H9 (cell line): Measurements from ENCODE around the gene KCTD20. TPM values are rescaled to one million over a fixed set of nuclear protein-coding genes. Genes with fewer than 3 reads are reported as not detected.

ENCODE experiments used
- DNase-seq: peaks from one replicate; pipeline ENCODE4 v3.0.0-alpha.2; 2017
- H2AFZ ChIP-seq: one replicate; pipeline ENCODE4 v1.6.1; 2013; ENCODE audit warnings: mild to moderate bottlenecking, low read length, control low read depth, moderate library complexity
- H2AK5ac ChIP-seq: 2 replicates; pipeline ENCODE4 v1.6.1; 2013; ENCODE audit warnings: low read length, control low read depth, mixed read lengths; ENCODE audit not compliant: insufficient read length
- H2BK120ac ChIP-seq: one replicate; pipeline ENCODE4 v1.6.1; 2013; ENCODE audit warnings: low read depth, mild to moderate bottlenecking, low read length, control low read depth, inconsistent platforms; ENCODE audit not compliant: poor library complexity, severe bottlenecking
- H2BK12ac ChIP-seq: 2 replicates; pipeline ENCODE4 v1.6.1; 2013; ENCODE audit warnings: low read length, control low read depth, mixed read lengths, low read depth; ENCODE audit not compliant: insufficient read length
- H2BK15ac ChIP-seq: 2 replicates; pipeline ENCODE4 v1.6.1; 2013; ENCODE audit warnings: low read depth, low read length, control low read depth
- H2BK20ac ChIP-seq: one replicate; pipeline ENCODE4 v1.6.1; 2013; ENCODE audit warnings: low read depth, mild to moderate bottlenecking, low read length, control low read depth, inconsistent platforms; ENCODE audit not compliant: poor library complexity, severe bottlenecking
- H2BK5ac ChIP-seq: 2 replicates; pipeline ENCODE4 v1.6.1; 2013; ENCODE audit warnings: low read length, control low read depth, mixed read lengths; ENCODE audit not compliant: insufficient read length
- H3K14ac ChIP-seq: 2 replicates; pipeline ENCODE4 v1.6.1; 2013; ENCODE audit warnings: low read length, control low read depth; ENCODE audit not compliant: insufficient read depth
- H3K18ac ChIP-seq: 2 replicates; pipeline ENCODE4 v1.6.1; 2013; ENCODE audit warnings: low read depth, mild to moderate bottlenecking, mixed read lengths, low read length, control low read depth; ENCODE audit not compliant: insufficient read length
- H3K23ac ChIP-seq: 2 replicates; pipeline ENCODE4 v1.6.1; 2013; ENCODE audit warnings: low read length, control low read depth, mixed read lengths, low read depth; ENCODE audit not compliant: insufficient read length
- H3K23me2 ChIP-seq: 2 replicates; pipeline ENCODE4 v1.6.1; 2013; ENCODE audit warnings: low read depth, mild to moderate bottlenecking, mixed read lengths, low read length, control low read depth; ENCODE audit not compliant: insufficient read length, poor library complexity, severe bottlenecking
- H3K27ac ChIP-seq: 2 replicates; pipeline ENCODE4 v1.5.1; 2013; ENCODE audit warnings: low read length, control low read depth, mixed read lengths, low read depth; ENCODE audit not compliant: insufficient read length
- H3K27me3 ChIP-seq: 2 replicates; pipeline ENCODE4 v1.6.1; 2013; ENCODE audit warnings: low read length, control low read depth, inconsistent platforms; ENCODE audit not compliant: insufficient read depth
- H3K4ac ChIP-seq: 2 replicates; pipeline ENCODE4 v1.6.1; 2013; ENCODE audit warnings: low read depth, mild to moderate bottlenecking, control low read depth, inconsistent platforms, low read length, moderate library complexity
- H3K4me1 ChIP-seq: 2 replicates; pipeline ENCODE4 v1.6.1; 2013; ENCODE audit warnings: low read length, control low read depth, inconsistent platforms; ENCODE audit not compliant: insufficient read depth
- H3K4me2 ChIP-seq: 2 replicates; pipeline ENCODE4 v1.6.1; 2013; ENCODE audit warnings: low read length, control low read depth, mixed read lengths; ENCODE audit not compliant: insufficient read length, insufficient read depth
- H3K56ac ChIP-seq: 2 replicates; pipeline ENCODE4 v1.6.1; 2013; ENCODE audit warnings: low read depth, mild to moderate bottlenecking, mixed read lengths, low read length, control low read depth; ENCODE audit not compliant: insufficient read length
- H3K79me1 ChIP-seq: 2 replicates; pipeline ENCODE4 v1.6.1; 2013; ENCODE audit warnings: low read depth, mild to moderate bottlenecking, moderate library complexity, low read length, control low read depth, inconsistent platforms; ENCODE audit not compliant: insufficient read depth, poor library complexity, severe bottlenecking
- H3K79me2 ChIP-seq: 2 replicates; pipeline ENCODE4 v1.6.1; 2013; ENCODE audit warnings: low read length, control low read depth, inconsistent platforms; ENCODE audit not compliant: insufficient read depth
- H3K9ac ChIP-seq: 2 replicates; pipeline ENCODE4 v1.6.1; 2013; ENCODE audit warnings: low read length, control low read depth, mixed read lengths; ENCODE audit not compliant: insufficient read length; ENCODE audit errors: extremely low read depth
- H3K9me3 ChIP-seq: one replicate; pipeline ENCODE4 v1.6.1; 2013; ENCODE audit warnings: low read depth, low read length, inconsistent platforms; ENCODE audit not compliant: control insufficient read depth
- H3T11ph ChIP-seq: one replicate; pipeline ENCODE4 v1.6.1; 2013; ENCODE audit warnings: mild to moderate bottlenecking, low read length, control low read depth, inconsistent platforms
- H4K20me1 ChIP-seq: one replicate; pipeline ENCODE4 v1.6.1; 2013; ENCODE audit not compliant: control insufficient read depth, insufficient read length, insufficient read depth
- H4K5ac ChIP-seq: 2 replicates; pipeline ENCODE4 v1.6.1; 2013; ENCODE audit warnings: low read depth, mild to moderate bottlenecking, mixed read lengths, low read length, control low read depth; ENCODE audit not compliant: insufficient read length
- H4K8ac ChIP-seq: replicated peaks from 2 replicates; pipeline ENCODE4 v1.6.1; 2013; ENCODE audit warnings: low read length, control low read depth, mixed read lengths, low read depth; ENCODE audit not compliant: insufficient read length
- H4K91ac ChIP-seq: 2 replicates; pipeline ENCODE4 v1.6.1; 2013; ENCODE audit warnings: low read depth, mild to moderate bottlenecking, moderate library complexity, mixed read lengths, low read length, control low read depth; ENCODE audit not compliant: insufficient read length
- H3K27ac Mint-ChIP-seq, 3 experiments: 2 replicates in 2 of 3; 3 replicates in 1 of 3; pipeline ENCODE4 v1.8.0; 2020 to 2021; ENCODE audit warnings: mixed read lengths in 3 of 3, mild to moderate bottlenecking in 1 of 3, moderate library complexity in 1 of 3
- H3K27me3 Mint-ChIP-seq: 2 replicates; pipeline ENCODE4 v1.8.0; 2021; ENCODE audit warnings: low read depth, mild to moderate bottlenecking, moderate library complexity, mixed read lengths
- H3K36me3 Mint-ChIP-seq, 3 experiments: 2 replicates in 2 of 3; 3 replicates in 1 of 3; pipeline ENCODE4 v1.8.0; 2020 to 2021; ENCODE audit warnings: low read depth in 3 of 3, mixed read lengths in 3 of 3; ENCODE audit not compliant: insufficient read depth in 1 of 3
- H3K4me1 Mint-ChIP-seq, 2 experiments: 2 replicates each; pipeline ENCODE4 v1.8.0; 2020; ENCODE audit warnings: mixed read lengths in 2 of 2
- H3K4me3 Mint-ChIP-seq, 2 experiments: 2 replicates in 1 of 2; 3 replicates in 1 of 2; pipeline ENCODE4 v1.8.0; 2020 to 2021; ENCODE audit warnings: mild to moderate bottlenecking in 2 of 2, mixed read lengths in 2 of 2, moderate library complexity in 1 of 2
- H3K9me3 Mint-ChIP-seq, 2 experiments: 2 replicates in 1 of 2; 3 replicates in 1 of 2; pipeline ENCODE4 v1.8.0; 2020; ENCODE audit warnings: mild to moderate bottlenecking in 2 of 2, mixed read lengths in 2 of 2, moderate library complexity in 1 of 2
- WGBS: extraction: QIAGEN DNeasy Blood & Tissue Kit; methylation state at CpG from one replicate; pipeline ENCODE4 v1.1.7; 2013; ENCODE audit warnings: missing lambda C conversion rate, low lambda C conversion rate, mixed read lengths; ENCODE audit not compliant: insufficient read length; ENCODE audit errors: extremely low coverage; 5-methylcytosine and 5-hydroxymethylcytosine counted together
- total RNA-seq: library from RNA; stranded (reverse); gene quantifications from 2 replicates; pipeline ENCODE4 v1.2.1, GENCODE V29; 2021
- TF ChIP-seq, protein P1 (sequence below): fragments of 200-600 bp; sonication (generic); conservative IDR thresholded peaks from 3 replicates; pipeline ENCODE4 v1.8.0; 2021; ENCODE audit warnings: antibody characterized with exemption, mild to moderate bottlenecking

Gene KCTD20
- total RNA-seq, 1 experiment from 2014 or later = 22.6 TPM

DNA sequence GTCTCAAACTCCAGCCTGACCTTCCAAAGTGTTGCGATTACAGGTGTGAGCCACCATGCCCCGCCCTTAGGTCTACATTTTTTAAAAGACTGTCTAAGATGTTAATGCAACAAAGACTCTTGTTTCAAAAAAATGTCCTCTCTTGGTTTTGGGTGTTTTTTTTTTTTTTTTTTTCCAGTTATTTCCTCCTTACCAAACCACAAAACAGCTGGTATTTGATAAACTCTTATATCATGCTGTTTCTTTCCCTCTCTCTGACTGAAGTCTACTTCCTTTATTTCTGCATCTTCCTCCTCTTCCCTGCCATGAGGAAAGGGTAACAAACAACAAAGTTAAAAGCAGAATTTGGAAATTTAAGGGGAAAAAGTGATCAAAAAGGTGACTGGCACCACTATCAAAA, 83.3 kb downstream of the KCTD20 start:
- TF ChIP-seq, protein P1, sequence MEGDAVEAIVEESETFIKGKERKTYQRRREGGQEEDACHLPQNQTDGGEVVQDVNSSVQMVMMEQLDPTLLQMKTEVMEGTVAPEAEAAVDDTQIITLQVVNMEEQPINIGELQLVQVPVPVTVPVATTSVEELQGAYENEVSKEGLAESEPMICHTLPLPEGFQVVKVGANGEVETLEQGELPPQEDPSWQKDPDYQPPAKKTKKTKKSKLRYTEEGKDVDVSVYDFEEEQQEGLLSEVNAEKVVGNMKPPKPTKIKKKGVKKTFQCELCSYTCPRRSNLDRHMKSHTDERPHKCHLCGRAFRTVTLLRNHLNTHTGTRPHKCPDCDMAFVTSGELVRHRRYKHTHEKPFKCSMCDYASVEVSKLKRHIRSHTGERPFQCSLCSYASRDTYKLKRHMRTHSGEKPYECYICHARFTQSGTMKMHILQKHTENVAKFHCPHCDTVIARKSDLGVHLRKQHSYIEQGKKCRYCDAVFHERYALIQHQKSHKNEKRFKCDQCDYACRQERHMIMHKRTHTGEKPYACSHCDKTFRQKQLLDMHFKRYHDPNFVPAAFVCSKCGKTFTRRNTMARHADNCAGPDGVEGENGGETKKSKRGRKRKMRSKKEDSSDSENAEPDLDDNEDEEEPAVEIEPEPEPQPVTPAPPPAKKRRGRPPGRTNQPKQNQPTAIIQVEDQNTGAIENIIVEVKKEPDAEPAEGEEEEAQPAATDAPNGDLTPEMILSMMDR = no peak
- Mint-ChIP-seq H3K27ac (no peak overlapping the region), H3K4me3 (no peak overlapping the region), H3K4me1 (no peaks in the 10 kb centered on the region), H3K9me3 (no peaks in the 10 kb centered on the region), H3K36me3 (peaks cover 5 to 56% (median 49%) of the 10 kb centered on the region in 3 experiments; a peak in 5 of 7 replicates), H3K27me3 (no peaks in the 10 kb centered on the region)
- Histone ChIP-seq H3K23ac (no peak overlapping the region), H3T11ph (no peak overlapping the region), H3K27me3 (no peaks in the 10 kb centered on the region), H3K14ac (no peak overlapping the region), H2AFZ (no peak overlapping the region), H2AK5ac (no peak overlapping the region), H3K4me1 (no peaks in the 10 kb centered on the region), H2BK5ac (no peak overlapping the region), H4K5ac (no peak overlapping the region), H2BK120ac (no peak overlapping the region), H2BK20ac (no peak overlapping the region), H2BK15ac (no peak overlapping the region), H3K4ac (no peak overlapping the region), H4K8ac (no peak overlapping the region), H3K18ac (no peak overlapping the region), H3K9ac (no peak overlapping the region), H3K79me2 (no peaks in the 10 kb centered on the region), H3K23me2 (no peaks in the 10 kb centered on the region), H3K4me2 (no peak overlapping the region), H2BK12ac (no peak overlapping the region), H3K9me3 (no peaks in the 10 kb centered on the region), H3K79me1 (no peaks in the 10 kb centered on the region), H4K91ac (no peak overlapping the region), H4K20me1 (no peaks in the 10 kb centered on the region), H3K27ac (no peak overlapping the region), H3K56ac (no peak overlapping the region)
- WGBS = no CpG with 5 or more reads among the region's 2 CpGs
- DNase-seq = no peak
